Neural progenitor cell (in vitro differentiated cells): Measurements from ENCODE around the gene FAM110A.

Source experiments
- CTCF ChIP-seq: fragments of 200-600 bp; sonication (generic); IDR thresholded peaks from 2 replicates; pipeline ENCODE4 v1.5.1; 2017; ENCODE audit warnings: antibody characterized with exemption, mild to moderate bottlenecking
- EZH2 ChIP-seq: fragments of 200-600 bp; sonication (generic); IDR thresholded peaks from 2 replicates; pipeline ENCODE4 v1.6.1; 2017; ENCODE audit warnings: antibody characterized with exemption, mild to moderate bottlenecking, moderate library complexity
- EZH2phosphoT487 ChIP-seq: fragments of 200-600 bp; sonication (generic); IDR thresholded peaks from 2 replicates; pipeline ENCODE4 v1.6.1; 2017; ENCODE audit warnings: antibody characterized with exemption

GRCh38 chr20:791056-791455, 42.5 kb upstream of the FAM110A start:
- TF ChIP-seq CTCF: no peak
- TF ChIP-seq EZH2: no peak
- TF ChIP-seq EZH2phosphoT487: no peak
